Endothelial cell (in vitro differentiated cells): Measurements from ENCODE around the gene TSC2. TPM values are rescaled to one million over a fixed set of nuclear protein-coding genes. Genes with fewer than 3 reads are reported as not detected.

Experiments
- DNase-seq: peaks from one replicate; pipeline ENCODE4 v3.0.0; 2021; ENCODE audit warnings: low spot score
- H3K27ac Mint-ChIP-seq: one replicate; pipeline ENCODE4 v1.8.0; 2021; ENCODE audit warnings: mixed read lengths, inconsistent platforms; ENCODE audit not compliant: unreplicated experiment
- H3K27me3 Mint-ChIP-seq: one replicate; pipeline ENCODE4 v1.8.0; 2021; ENCODE audit warnings: mild to moderate bottlenecking, moderate library complexity, mixed read lengths, inconsistent platforms; ENCODE audit not compliant: unreplicated experiment
- H3K36me3 Mint-ChIP-seq: one replicate; pipeline ENCODE4 v1.8.0; 2021; ENCODE audit warnings: mild to moderate bottlenecking, low read depth, mixed read lengths, inconsistent platforms; ENCODE audit not compliant: unreplicated experiment
- H3K4me1 Mint-ChIP-seq: one replicate; pipeline ENCODE4 v1.8.0; 2021; ENCODE audit warnings: mild to moderate bottlenecking, mixed read lengths, inconsistent platforms; ENCODE audit not compliant: unreplicated experiment
- H3K4me3 Mint-ChIP-seq: one replicate; pipeline ENCODE4 v1.8.0; 2021; ENCODE audit warnings: mild to moderate bottlenecking, mixed read lengths, inconsistent platforms; ENCODE audit not compliant: unreplicated experiment
- H3K9me3 Mint-ChIP-seq: one replicate; pipeline ENCODE4 v1.8.0; 2021; ENCODE audit warnings: mixed read lengths, inconsistent platforms; ENCODE audit not compliant: unreplicated experiment
- total RNA-seq: library from RNA; stranded (reverse); fragmentation: NEBNext Ultra II Directional; extraction: Animal tissue kit (Norgen Biotek cat#: 25700); gene quantifications from one replicate; pipeline ENCODE4 v1.2.1, GENCODE V29; 2021; ENCODE audit not compliant: unreplicated experiment
- TF ChIP-seq, protein P1 (sequence below): fragments of 200-600 bp; sonication (generic); IDR thresholded peaks from one replicate; pipeline ENCODE4 v1.5.0; 2021; ENCODE audit warnings: antibody characterized with exemption; ENCODE audit not compliant: unreplicated experiment

The TSC2 gene
- total RNA-seq, 1 donor from 2014 or later: 180 TPM

DNA sequence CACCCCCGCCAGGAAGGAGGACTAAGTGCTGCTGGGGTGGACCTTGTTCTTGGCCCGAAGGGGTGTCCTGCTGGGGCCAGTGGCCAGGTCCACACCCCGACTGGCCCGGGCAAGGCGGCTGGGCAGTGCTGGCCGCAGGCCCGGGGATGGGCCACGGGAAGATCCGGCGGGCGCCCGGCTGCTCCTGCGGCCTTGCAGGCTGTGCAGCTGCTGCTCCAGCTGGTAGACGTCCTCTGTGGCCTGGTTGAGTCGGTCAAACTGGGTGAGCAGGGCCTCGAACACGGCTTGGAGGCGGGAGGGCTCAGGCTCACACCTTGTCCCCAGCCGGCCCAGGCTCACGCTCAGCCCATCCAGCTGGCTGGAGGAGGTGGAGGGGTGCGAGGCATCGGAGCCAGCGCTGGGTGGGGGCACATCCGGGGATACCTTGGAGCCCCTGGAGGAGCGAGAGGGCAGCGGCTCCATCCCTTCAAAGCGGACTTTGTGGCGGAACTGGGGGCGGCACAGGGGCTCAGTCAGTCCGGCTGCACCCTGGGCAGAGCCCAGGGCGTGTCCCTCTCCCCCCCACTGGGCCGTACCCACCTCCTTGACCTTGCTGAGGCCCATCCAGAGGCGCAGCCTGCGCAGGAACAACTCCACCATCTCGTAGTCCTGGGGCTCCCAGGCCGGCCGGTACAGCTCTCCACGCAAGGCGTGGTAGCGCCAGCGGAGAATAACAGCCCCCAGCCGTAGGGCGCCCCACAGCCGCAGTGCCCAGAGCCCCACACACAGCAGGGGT lies 42.1 kb downstream of the TSC2 start:
- Mint-ChIP-seq H3K27me3 (peaks cover 19% of the 10 kb centered on the region), H3K27ac (no peak overlapping the region), H3K4me3 (peak overlapping the region; percentile 51), H3K4me1 (no peaks in the 10 kb centered on the region), H3K36me3 (peaks cover 8% of the 10 kb centered on the region), H3K9me3 (no peaks in the 10 kb centered on the region)
- TF ChIP-seq, protein P1, sequence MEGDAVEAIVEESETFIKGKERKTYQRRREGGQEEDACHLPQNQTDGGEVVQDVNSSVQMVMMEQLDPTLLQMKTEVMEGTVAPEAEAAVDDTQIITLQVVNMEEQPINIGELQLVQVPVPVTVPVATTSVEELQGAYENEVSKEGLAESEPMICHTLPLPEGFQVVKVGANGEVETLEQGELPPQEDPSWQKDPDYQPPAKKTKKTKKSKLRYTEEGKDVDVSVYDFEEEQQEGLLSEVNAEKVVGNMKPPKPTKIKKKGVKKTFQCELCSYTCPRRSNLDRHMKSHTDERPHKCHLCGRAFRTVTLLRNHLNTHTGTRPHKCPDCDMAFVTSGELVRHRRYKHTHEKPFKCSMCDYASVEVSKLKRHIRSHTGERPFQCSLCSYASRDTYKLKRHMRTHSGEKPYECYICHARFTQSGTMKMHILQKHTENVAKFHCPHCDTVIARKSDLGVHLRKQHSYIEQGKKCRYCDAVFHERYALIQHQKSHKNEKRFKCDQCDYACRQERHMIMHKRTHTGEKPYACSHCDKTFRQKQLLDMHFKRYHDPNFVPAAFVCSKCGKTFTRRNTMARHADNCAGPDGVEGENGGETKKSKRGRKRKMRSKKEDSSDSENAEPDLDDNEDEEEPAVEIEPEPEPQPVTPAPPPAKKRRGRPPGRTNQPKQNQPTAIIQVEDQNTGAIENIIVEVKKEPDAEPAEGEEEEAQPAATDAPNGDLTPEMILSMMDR: no peak
- no peak for DNase-seq

DNA sequence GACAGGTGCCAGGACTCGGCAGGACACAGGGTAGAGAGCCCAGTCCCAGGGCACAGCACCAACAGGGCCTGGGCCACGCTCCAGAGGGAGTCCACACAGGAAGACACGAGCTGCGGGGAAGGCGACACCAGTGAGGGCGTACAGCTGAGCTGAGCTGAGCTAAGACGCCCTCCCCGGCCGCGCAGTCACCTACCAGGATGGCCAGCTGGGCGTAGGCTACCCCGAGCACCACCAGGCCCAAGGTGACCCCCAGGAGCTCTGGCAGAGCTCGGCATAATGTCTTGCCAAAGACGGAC lies 42.6 kb downstream of the TSC2 start:
- Mint-ChIP-seq H3K27me3 (peaks cover 21% of the 10 kb centered on the region), H3K36me3 (peaks cover 8% of the 10 kb centered on the region), H3K4me3 (peak overlapping the region; percentile 51)

GRCh38 chr16:2090777-2091546 lies 43.2 kb downstream of the TSC2 start:
- TF ChIP-seq, protein P1: peak; percentile 13
- no peaks in the 10 kb centered on the region for H3K4me1 Mint-ChIP-seq
- no peaks in the 10 kb centered on the region for H3K9me3 Mint-ChIP-seq
- peak; percentile 89 for DNase-seq
- H3K36me3 Mint-ChIP-seq: peaks cover 12% of the 10 kb centered on the region
- no peak overlapping the region for H3K27ac Mint-ChIP-seq
- peaks cover 21% of the 10 kb centered on the region for H3K27me3 Mint-ChIP-seq
- peak overlapping the region; percentile 51 for H3K4me3 Mint-ChIP-seq

More for the DNA sequence above, 42.6 kb downstream of the TSC2 start:
- TF ChIP-seq, protein P1: no peak
- Mint-ChIP-seq H3K9me3 (no peaks in the 10 kb centered on the region), H3K4me1 (no peaks in the 10 kb centered on the region), H3K27ac (no peak overlapping the region)
- no peak for DNase-seq

DNA sequence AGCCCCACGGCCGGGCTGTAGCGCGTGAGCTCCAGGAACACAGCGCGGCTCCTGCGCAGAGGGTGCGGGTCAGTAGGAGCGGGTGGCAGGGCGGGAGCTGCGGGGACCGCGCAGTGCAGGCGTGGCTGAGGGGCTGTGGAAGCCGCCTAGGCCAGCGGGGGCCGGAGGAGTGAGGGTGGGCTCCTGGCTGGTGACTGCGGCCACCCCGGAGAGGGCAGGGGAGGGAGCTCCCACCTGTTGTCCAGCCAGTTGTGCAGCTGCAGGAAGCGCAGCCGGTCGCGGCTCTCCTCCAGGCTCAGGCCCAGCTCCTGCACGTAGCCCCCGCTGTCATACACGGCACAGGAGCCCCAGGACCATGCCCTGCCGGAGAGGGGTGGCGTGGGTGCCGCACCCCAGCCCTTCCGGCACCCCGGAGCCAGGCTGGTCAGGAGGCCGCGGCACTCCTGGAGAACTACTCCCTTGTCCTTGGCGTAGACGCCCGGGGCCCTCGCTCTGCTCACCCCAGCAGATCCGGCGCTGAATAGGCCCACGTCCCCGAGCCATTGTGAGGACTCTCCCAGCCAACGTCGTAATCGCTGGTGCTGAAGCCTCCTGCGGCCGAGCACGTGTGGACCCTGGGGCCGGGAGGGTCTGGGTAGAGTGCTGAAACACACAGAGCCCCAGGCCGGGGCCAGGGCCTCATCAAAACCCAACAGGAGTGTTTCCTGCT lies 43.9 kb downstream of the TSC2 start:
- Mint-ChIP-seq H3K9me3 (no peaks in the 10 kb centered on the region), H3K4me1 (no peaks in the 10 kb centered on the region), H3K27ac (no peak overlapping the region), H3K36me3 (peaks cover 12% of the 10 kb centered on the region), H3K4me3 (no peak overlapping the region), H3K27me3 (peaks cover 22% of the 10 kb centered on the region)
- DNase-seq: no peak
- TF ChIP-seq, protein P1: no peak
